AML-193 (cell line): ENCODE results near the gene GRIN3B.

Experiments
- DNase-seq, 2 experiments: peaks; one replicate each; lab custom pipeline; 2025; lab: John Stamatoyannopoulos, UW

The GRIN3B gene

GRCh38 chr19:964761-965694 is 35.2 kb upstream of the GRIN3B start:
- DNase-seq = peak in 1 of 2 experiments; percentile 7

- DNase-seq = no peak
Observed at GRCh38 chr19:966485-967088, 33.6 kb upstream of the GRIN3B start.

GRCh38 chr19:970695-971094 is 29.5 kb upstream of the GRIN3B start:
- DNase-seq = no peak

- DNase-seq = no peak
Observed at GRCh38 chr19:971795-972194, 28.4 kb upstream of the GRIN3B start.

GRCh38 chr19:972281-972680 is 27.9 kb upstream of the GRIN3B start:
- DNase-seq = no peak

GRCh38 chr19:973726-974563 is 26.3 kb upstream of the GRIN3B start:
- DNase-seq = no peak

GRCh38 chr19:974564-975257 is 25.5 kb upstream of the GRIN3B start:
- DNase-seq = no peak

GRCh38 chr19:976476-976875 is 23.7 kb upstream of the GRIN3B start:
- no peak for DNase-seq

GRCh38 chr19:977058-977464 is 23.2 kb upstream of the GRIN3B start:
- DNase-seq = no peak

- DNase-seq = no peak
Observed at GRCh38 chr19:979318-979741, 20.9 kb upstream of the GRIN3B start.

- no peak for DNase-seq
Observed at GRCh38 chr19:980133-980998, 19.9 kb upstream of the GRIN3B start.

GRCh38 chr19:982567-983170 is 17.6 kb upstream of the GRIN3B start:
- DNase-seq = peak; percentile 40 to 44

- peak; percentile 71 to 77 for DNase-seq
Observed at GRCh38 chr19:984165-984967, 15.9 kb upstream of the GRIN3B start, which contains the start of gene WDR18. WDR18 (plus strand) TSS chr19:984345; CDS start chr19:984354, 9 bp downstream.

GRCh38 chr19:986083-986482 is 14.1 kb upstream of the GRIN3B start:
- DNase-seq = no peak

GRCh38 chr19:988081-988480 is 12.1 kb upstream of the GRIN3B start:
- no peak for DNase-seq

- no peak for DNase-seq
Observed at GRCh38 chr19:988510-988909, 11.7 kb upstream of the GRIN3B start.

GRCh38 chr19:989381-990081 is 10.7 kb upstream of the GRIN3B start:
- DNase-seq = no peak

GRCh38 chr19:990119-990571 is 10.1 kb upstream of the GRIN3B start:
- no peak for DNase-seq

- DNase-seq = no peak
Observed at GRCh38 chr19:990746-991145, 9.5 kb upstream of the GRIN3B start.
